ENCODE data around the gene PLXNA4. TPM values are rescaled to one million over a fixed set of nuclear protein-coding genes. Genes with fewer than 3 reads are reported as not detected.

Gene PLXNA4
- total and polyA plus RNA-seq, 4 donors = 0.63 to 4.6 (median 2.1) TPM

- peaks cover 0 to 5% (median 0%) of the 10 kb centered on the region in 3 donors for H3K27me3 ChIP-seq (ENCODE audit: control insufficient read depth in 3 of 3, insufficient read depth in 3 of 3, low read length in 2 of 3)
- WGBS, 2 donors = 89 to 93% methylated on average over 4 of the region's 4 CpGs
- ATAC-seq (ENCODE audit: insufficient read depth, low FRiP score) = no peak
These were observed 126.1 kb downstream of the PLXNA4 start for GRCh38 chr7:132450188-132450587.

GRCh38 chr7:132446666-132447278 lies 129.5 kb downstream of the PLXNA4 start:
- H3K36me3 ChIP-seq (ENCODE audit: control insufficient read depth in 4 of 4, insufficient read depth in 4 of 4, low read length in 4 of 4) = no peaks in the 10 kb centered on the region
- no peak overlapping the region for H3K9ac ChIP-seq (ENCODE audit: insufficient read depth in 1 of 2, low read length in 2 of 2)
- H3K9me3 ChIP-seq (ENCODE audit: control insufficient read depth in 4 of 4, insufficient read depth in 3 of 4, low read length in 3 of 4) = peaks cover 0 to 7% (median 2%) of the 10 kb centered on the region in 4 donors
- no peak overlapping the region for H3K27ac ChIP-seq (ENCODE audit: low read depth in 1 of 2, low read length in 1 of 2)
- no peak for DNase-seq
- H3K27me3 ChIP-seq (ENCODE audit: control insufficient read depth in 3 of 3, insufficient read depth in 3 of 3, low read length in 2 of 3) = peaks cover 0 to 5% (median 0%) of the 10 kb centered on the region in 3 donors
- no peak for ATAC-seq (ENCODE audit: insufficient read depth, low FRiP score)
- no peak for TF ChIP-seq CTCF (IDR thresholded peaks at IDR 0.05; ENCODE audit: control extremely low read depth, extremely low read depth)
- H3K4me1 ChIP-seq (ENCODE audit: control insufficient read depth in 5 of 5, insufficient read depth in 5 of 5, low read length in 5 of 5) = no peaks in the 10 kb centered on the region
- WGBS, 2 donors = 74 to 80% methylated on average over 8 of the region's 8 CpGs
- H3K4me3 ChIP-seq = no peak overlapping the region

More at GRCh38 chr7:132450188-132450587, 126.1 kb downstream of the PLXNA4 start:
- no peak for TF ChIP-seq CTCF (IDR thresholded peaks at IDR 0.05; ENCODE audit: control extremely low read depth, extremely low read depth)
- H3K27ac ChIP-seq (ENCODE audit: low read depth in 1 of 2, low read length in 1 of 2) = no peak overlapping the region
- H3K36me3 ChIP-seq (ENCODE audit: control insufficient read depth in 4 of 4, insufficient read depth in 4 of 4, low read length in 4 of 4) = no peaks in the 10 kb centered on the region
- H3K4me1 ChIP-seq (ENCODE audit: control insufficient read depth in 5 of 5, insufficient read depth in 5 of 5, low read length in 5 of 5) = no peaks in the 10 kb centered on the region
- DNase-seq = no peak
- H3K9ac ChIP-seq (ENCODE audit: insufficient read depth in 1 of 2, low read length in 2 of 2) = no peak overlapping the region
- H3K9me3 ChIP-seq (ENCODE audit: control insufficient read depth in 4 of 4, insufficient read depth in 3 of 4, low read length in 3 of 4) = peaks cover 0 to 12% (median 2%) of the 10 kb centered on the region in 4 donors
- H3K4me3 ChIP-seq = no peak overlapping the region

GRCh38 chr7:132446260-132446659 lies 130.0 kb downstream of the PLXNA4 start:
- ATAC-seq (ENCODE audit: insufficient read depth, low FRiP score) = no peak
- WGBS, 2 donors = 40 to 51% methylated on average over 3 of the region's 3 CpGs
- H3K4me1 ChIP-seq (ENCODE audit: control insufficient read depth in 5 of 5, insufficient read depth in 5 of 5, low read length in 5 of 5) = no peaks in the 10 kb centered on the region

More at GRCh38 chr7:132446260-132446659, 130.0 kb downstream of the PLXNA4 start:
- H3K36me3 ChIP-seq (ENCODE audit: control insufficient read depth in 4 of 4, insufficient read depth in 4 of 4, low read length in 4 of 4) = no peaks in the 10 kb centered on the region
- no peak overlapping the region for H3K4me3 ChIP-seq
- H3K9ac ChIP-seq (ENCODE audit: insufficient read depth in 1 of 2, low read length in 2 of 2) = no peak overlapping the region
- H3K27me3 ChIP-seq (ENCODE audit: control insufficient read depth in 3 of 3, insufficient read depth in 3 of 3, low read length in 2 of 3) = peaks cover 0 to 7% (median 0%) of the 10 kb centered on the region in 3 donors
- H3K27ac ChIP-seq (ENCODE audit: low read depth in 1 of 2, low read length in 1 of 2) = no peak overlapping the region
- peaks cover 0 to 5% (median 2%) of the 10 kb centered on the region in 4 donors for H3K9me3 ChIP-seq (ENCODE audit: control insufficient read depth in 4 of 4, insufficient read depth in 3 of 4, low read length in 3 of 4)
- no peak for TF ChIP-seq CTCF (IDR thresholded peaks at IDR 0.05; ENCODE audit: control extremely low read depth, extremely low read depth)
- no peak for DNase-seq
